Measurements from ENCODE around the gene ARHGEF16. TPM values are rescaled to one million over a fixed set of nuclear protein-coding genes. Genes with fewer than 3 reads are reported as not detected.

ARHGEF16 gene
- total RNA-seq, 1 donor from 2014 or later: 20.3 TPM

DNA sequence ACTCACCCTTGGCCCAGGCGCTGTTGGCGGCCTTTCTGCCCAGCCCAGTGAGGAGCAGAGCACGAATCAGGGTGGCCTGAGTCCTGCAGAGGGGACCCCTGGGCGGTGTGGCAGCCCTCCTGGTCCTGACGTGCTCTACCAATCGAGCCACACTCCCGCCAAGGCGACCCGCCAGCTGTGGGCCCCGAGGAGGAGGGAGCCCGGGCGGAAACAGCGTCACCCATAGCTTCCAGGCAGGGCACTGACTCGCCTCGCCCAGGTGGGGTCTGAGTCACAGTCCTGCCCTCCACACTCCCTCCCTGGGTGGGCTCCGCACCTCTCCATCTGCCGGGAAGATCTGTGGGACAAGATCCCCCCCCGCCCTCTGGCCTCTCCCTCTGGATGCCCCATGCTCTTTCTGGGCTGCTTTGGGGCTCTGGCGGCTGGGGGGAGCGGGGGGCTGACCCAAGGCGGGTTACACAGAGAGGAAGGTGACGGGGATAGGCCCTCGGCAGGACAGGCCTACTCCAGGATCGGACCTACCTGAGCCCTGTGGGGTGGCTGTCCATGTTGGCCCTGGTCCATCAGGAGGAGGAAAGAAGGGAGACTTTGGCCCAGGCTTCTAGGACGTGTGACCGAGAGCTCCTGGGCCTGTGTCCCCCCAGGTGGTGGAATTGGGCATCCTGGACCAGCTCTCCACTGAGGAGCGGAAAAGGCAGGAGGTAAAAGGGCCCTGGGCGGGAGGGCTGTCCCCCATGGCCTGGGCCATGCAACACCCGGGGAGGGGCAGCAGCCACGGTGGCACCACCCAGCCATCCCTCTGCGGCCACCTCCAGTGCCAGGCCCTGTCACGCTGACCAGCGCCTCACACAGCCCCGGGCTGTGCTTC is 14.0 kb downstream of the ARHGEF16 start:
- Mint-ChIP-seq H3K27ac (no peak overlapping the region), H3K4me1 (peaks cover 28% of the 10 kb centered on the region), H3K27me3 (ENCODE audit: low read depth) (no peaks in the 10 kb centered on the region), H3K4me3 (no peak overlapping the region), H3K9me3 (no peaks in the 10 kb centered on the region), H3K36me3 (no peaks in the 10 kb centered on the region)
- TF ChIP-seq, protein P1, sequence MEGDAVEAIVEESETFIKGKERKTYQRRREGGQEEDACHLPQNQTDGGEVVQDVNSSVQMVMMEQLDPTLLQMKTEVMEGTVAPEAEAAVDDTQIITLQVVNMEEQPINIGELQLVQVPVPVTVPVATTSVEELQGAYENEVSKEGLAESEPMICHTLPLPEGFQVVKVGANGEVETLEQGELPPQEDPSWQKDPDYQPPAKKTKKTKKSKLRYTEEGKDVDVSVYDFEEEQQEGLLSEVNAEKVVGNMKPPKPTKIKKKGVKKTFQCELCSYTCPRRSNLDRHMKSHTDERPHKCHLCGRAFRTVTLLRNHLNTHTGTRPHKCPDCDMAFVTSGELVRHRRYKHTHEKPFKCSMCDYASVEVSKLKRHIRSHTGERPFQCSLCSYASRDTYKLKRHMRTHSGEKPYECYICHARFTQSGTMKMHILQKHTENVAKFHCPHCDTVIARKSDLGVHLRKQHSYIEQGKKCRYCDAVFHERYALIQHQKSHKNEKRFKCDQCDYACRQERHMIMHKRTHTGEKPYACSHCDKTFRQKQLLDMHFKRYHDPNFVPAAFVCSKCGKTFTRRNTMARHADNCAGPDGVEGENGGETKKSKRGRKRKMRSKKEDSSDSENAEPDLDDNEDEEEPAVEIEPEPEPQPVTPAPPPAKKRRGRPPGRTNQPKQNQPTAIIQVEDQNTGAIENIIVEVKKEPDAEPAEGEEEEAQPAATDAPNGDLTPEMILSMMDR (IDR thresholded peaks at IDR 0.05; ENCODE audit: unreplicated experiment): no peak
- no peak for DNase-seq (ENCODE audit: low spot score in 2 of 2, unreplicated experiment in 2 of 2)

DNA sequence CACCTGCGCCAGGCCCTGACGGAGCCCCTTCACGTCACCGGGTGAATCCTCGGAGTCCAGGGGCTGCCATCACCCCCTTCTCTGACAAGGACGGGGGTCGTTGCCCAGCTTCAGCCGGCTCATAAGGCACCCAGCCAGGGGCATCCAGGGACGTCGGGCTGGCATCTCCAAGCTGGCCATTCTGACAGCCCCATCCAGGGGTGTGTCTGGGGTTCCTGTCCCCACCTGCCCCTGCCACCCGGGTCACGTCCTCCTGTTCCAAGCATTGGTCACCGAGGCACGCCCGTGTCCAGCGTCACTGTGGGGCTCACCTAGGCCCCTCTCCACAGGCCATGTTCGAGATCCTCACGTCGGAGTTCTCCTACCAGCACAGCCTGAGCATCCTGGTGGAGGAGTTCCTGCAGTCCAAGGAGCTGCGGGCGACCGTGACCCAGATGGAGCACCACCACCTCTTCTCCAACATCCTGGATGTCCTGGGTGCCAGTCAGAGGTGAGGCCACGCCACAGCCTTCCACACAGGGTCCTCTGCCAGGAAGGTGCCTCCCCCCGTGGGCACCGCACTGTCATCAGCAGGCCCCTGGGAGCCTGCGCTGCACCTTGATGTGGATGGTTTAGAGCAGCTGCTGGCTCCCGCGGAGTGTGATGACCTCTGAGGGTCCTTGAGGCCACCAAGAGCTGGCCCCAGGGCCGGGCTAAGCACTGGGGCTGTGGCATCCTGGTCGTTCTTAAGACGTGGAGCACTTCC is 14.8 kb downstream of the ARHGEF16 start:
- DNase-seq (ENCODE audit: low spot score in 2 of 2, unreplicated experiment in 2 of 2): no peak
- Mint-ChIP-seq H3K36me3 (peaks cover 1% of the 10 kb centered on the region), H3K9me3 (no peaks in the 10 kb centered on the region), H3K4me1 (peaks cover 32% of the 10 kb centered on the region), H3K27ac (no peak overlapping the region), H3K4me3 (no peak overlapping the region), H3K27me3 (ENCODE audit: low read depth) (no peaks in the 10 kb centered on the region)
- TF ChIP-seq, protein P1 (IDR thresholded peaks at IDR 0.05; ENCODE audit: unreplicated experiment): no peak

DNA sequence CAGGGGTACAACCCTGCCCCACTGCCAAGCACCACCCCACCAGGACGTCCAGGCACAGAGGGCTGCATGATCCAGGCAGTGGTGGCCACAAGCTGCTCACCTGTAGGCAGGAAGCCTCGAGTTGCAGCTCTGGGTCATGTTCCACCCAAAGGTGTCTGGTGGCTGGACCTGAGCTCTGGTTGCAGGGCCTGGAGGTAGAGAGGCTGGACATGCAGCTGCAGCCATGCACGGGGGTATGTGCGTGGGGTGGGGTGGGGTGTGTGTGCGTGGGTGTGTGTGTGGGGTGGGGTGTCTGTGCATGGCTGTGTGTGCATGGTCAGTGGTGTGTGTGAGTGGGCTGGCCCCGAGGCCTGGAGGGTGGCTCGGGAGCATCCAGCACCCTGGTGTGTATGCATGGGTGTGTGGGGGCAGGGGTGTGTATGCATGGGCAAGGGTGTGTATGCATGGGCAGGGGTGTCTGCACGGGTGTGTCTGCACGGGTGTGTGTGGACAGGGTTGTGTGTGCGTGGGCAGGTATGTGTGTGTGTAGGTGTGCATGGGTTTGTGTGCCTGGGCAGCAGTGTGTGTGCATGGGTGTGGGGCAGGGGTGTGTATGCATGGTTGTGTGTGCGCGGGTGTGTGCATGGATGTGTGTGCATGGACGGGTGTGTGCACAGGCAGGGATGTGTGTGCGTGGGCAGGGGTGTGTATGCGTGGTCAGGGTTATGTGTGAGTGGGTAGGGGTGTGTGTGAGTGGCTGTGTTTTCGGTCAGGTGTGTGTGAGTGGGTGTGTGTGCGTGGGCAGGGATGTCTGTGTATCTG is 15.6 kb downstream of the ARHGEF16 start:
- Mint-ChIP-seq H3K27ac (peak overlapping the region; percentile 86), H3K9me3 (no peaks in the 10 kb centered on the region), H3K4me3 (no peak overlapping the region), H3K27me3 (ENCODE audit: low read depth) (no peaks in the 10 kb centered on the region), H3K36me3 (peaks cover 1% of the 10 kb centered on the region), H3K4me1 (peaks cover 32% of the 10 kb centered on the region)
- DNase-seq (ENCODE audit: low spot score in 2 of 2, unreplicated experiment in 2 of 2): no peak
- TF ChIP-seq, protein P1 (IDR thresholded peaks at IDR 0.05; ENCODE audit: unreplicated experiment): no peak

DNA sequence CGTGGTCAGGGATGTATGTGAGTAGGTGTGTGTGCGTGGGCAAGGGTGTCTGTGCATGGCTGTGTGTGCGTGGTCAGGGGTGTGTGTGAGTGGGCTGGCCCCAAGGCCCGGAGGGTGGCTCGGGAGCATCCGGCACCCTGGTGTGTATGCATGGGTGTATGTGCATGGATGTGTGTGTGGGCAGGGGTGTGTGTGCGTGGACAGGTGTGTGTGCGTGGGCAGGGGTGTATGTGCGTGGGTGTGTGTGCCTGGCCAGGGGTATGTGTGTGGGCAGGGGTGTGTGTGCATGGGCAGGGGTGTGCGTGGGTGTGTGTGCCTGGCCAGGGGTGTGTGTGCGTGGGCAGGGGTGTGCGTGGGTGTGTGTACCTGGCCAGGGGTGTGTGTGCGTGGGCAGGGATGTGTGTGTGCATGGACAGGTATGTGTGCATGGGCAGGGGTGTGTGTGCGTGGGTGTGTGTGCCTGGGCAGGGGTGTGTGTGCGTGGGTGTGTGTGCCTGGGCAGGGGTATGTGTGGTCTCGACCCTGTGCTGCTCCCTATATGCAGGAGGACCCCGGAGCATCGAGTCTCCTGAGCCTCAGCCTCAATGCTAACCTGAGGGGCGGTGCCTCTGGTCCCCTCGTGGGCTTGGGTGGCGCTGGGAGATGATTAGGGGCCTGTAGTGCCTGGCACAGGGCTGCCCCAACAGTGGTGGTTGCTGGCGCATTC is 16.3 kb downstream of the ARHGEF16 start:
- Mint-ChIP-seq H3K27ac (peak overlapping the region; percentile 86), H3K4me3 (no peak overlapping the region), H3K27me3 (ENCODE audit: low read depth) (no peaks in the 10 kb centered on the region), H3K9me3 (no peaks in the 10 kb centered on the region), H3K4me1 (peaks cover 30% of the 10 kb centered on the region), H3K36me3 (peaks cover 1% of the 10 kb centered on the region)
- TF ChIP-seq, protein P1 (IDR thresholded peaks at IDR 0.05; ENCODE audit: unreplicated experiment): no peak
- no peak for DNase-seq (ENCODE audit: low spot score in 2 of 2, unreplicated experiment in 2 of 2)
